Activated CD8-positive, alpha-beta memory T cell treated with anti-CD3 and anti-CD28 coated beads, Interleukin-2, amount 50 U/mL, for 24 hours (primary cell): Measurements from ENCODE around the gene GRIN3B.
"Not testable (repeated sequence)": the region's sequence is repeated elsewhere in the genome, so short reads cannot be mapped to it uniquely, and the experiment has no call there.

Experiments used
- DNase-seq: peaks from one replicate; pipeline ENCODE4 v3.0.0-alpha.2; 2020; ENCODE audit errors: extremely low read depth

The GRIN3B gene, protein sequence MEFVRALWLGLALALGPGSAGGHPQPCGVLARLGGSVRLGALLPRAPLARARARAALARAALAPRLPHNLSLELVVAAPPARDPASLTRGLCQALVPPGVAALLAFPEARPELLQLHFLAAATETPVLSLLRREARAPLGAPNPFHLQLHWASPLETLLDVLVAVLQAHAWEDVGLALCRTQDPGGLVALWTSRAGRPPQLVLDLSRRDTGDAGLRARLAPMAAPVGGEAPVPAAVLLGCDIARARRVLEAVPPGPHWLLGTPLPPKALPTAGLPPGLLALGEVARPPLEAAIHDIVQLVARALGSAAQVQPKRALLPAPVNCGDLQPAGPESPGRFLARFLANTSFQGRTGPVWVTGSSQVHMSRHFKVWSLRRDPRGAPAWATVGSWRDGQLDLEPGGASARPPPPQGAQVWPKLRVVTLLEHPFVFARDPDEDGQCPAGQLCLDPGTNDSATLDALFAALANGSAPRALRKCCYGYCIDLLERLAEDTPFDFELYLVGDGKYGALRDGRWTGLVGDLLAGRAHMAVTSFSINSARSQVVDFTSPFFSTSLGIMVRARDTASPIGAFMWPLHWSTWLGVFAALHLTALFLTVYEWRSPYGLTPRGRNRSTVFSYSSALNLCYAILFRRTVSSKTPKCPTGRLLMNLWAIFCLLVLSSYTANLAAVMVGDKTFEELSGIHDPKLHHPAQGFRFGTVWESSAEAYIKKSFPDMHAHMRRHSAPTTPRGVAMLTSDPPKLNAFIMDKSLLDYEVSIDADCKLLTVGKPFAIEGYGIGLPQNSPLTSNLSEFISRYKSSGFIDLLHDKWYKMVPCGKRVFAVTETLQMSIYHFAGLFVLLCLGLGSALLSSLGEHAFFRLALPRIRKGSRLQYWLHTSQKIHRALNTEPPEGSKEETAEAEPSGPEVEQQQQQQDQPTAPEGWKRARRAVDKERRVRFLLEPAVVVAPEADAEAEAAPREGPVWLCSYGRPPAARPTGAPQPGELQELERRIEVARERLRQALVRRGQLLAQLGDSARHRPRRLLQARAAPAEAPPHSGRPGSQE

DNA sequence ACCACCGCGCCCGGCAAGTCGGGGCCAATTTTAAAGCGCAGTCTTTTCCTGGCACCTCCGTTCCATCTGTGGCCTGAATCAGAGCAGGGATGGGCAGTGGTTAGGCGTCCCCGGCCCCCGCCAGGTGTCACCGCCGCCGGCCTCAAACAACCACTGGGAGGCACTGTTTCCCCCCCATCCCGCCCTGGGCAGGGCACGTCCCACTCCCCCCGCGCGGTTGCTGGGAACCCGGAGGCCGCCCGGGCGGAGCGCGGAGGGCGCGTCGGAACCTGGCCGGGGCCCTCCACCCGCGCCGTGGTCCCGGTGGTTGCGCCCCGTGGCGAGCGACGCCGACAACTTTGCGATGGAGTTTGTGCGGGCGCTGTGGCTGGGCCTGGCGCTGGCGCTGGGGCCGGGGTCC lies at the start of gene GRIN3B:
Gene GRIN3B (plus strand): TSS at position 325 of the 400 bp plus-strand sequence. CDS start 19 bp downstream, at position 344.
- DNase-seq: no peak

DNA sequence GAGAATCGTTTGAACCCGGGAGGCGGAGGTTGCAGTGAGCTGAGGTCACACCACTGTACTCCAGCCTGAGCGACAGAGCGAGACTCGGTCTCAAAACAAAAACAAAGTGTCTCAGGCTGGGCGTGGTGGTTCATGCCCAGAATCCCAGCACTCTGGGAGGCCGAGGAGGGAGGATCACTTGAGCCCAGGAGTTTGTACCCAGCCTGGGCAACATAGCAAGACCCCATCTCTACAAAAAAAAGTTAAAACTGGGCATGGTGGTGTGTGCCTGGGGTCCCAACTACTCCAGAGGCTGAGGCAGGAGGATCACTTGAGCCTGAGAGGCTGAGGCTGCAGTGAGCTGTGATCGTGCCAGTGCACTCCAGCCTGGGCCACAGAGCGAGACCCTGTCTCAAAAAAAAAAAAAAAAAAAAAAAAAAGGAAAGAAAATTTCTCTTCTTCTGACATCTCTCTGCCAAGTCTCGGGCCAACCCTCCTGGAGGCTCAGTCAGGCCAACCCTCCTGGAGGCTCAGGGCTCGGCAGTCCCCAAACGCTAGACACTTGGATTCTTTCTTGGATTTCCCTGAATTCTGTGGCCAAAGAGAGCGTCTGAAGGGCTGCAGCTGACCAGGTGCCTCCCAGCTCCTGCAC lies 48.1 kb upstream of the GRIN3B start:
- DNase-seq: no peak

DNA sequence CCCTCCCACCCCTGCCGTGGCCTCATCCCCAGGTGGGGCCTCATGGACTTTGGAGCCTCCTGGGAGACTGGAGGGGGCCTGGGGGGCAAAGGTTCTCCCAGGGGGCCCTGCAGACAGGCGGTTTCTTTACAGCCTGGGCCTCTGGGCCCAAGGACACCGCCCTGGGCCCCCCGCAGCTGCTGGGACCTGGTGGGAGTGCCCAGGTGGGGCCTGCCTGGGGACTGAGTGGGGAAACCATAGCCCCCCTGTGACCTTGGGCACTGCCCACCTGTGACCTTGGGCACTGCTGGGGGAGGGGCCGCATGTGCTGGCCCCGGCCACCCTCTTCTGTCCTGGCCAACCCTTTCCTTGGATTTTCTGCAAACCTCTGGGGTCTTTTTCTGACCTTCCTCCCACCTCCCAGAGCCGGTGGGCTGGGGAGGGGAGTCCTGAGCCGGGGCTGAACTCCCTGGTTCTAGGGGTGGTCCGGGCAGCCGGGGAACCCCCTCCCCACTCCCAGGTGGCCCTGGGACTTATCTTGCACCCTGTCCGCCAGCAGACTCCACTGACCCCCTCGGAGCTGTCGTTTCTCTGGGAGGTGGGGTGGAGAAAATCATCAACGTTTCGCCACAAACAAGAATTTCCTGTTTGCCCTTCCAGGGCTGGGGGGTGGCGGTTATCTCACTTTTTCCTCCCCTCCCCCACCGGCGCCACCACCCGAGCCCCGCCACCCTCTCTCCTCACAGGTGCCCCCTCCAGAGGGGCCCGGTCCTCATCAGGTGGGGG lies 47.4 kb upstream of the GRIN3B start:
- no peak for DNase-seq

DNA sequence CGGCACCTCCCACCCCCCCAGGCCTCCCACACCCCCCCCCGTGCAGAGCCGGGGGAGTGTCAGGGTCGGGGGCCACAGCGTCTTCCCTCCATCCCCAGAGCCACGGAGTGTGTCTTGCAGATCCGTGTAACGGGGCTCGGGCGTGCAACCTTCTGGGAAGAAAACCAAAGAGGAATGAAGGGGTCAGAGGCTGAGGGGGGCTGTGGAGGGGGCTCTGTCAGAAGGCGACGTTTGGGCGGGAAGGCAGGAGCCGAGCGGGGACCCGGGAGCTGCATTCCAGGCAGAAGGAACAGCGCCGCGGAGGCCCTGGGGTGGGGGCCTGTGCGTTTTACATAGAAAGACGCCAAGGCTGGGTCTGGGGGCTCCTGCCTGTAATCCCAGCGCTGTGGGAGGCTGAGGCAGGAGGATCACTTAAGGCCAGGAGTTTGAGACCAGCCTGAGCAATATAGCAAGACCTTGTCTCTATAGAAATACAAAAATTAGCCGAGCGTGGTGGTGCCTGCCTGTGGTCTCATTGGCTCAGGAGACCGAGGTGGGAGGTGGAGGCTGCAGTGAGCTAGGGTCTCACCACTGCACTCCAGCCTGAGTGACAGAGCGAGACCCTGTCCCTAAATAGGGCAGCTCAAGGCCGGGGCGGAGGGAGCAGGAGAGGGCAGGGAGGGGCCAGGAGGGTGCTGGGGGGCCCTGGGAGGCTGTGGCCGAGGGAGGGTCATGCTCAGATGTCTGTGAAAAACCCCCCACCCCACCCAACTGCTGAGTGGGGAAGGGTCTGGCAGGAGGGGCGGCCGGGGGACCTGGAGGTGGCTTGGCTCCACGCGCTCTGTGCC lies 46.6 kb upstream of the GRIN3B start:
- DNase-seq: no peak

DNA sequence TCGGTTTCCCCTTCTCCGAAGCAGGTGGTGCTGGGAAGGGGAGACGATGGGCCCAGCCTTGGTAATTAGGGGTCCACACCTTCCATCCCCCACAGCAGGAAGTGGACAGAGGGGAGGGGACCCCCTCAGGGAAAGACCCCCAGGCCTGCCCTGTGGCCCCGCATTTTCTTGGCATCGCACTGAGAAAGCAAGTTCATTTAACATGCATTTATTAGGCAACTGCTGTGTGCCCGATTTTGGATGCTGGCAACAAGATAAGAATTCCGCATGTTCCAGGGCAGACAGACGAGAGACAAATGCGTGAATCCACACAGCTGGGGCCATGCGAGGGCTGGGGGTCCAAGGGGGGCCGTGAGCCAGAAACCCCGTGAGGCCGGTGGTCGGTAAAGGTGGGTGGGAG lies 45.9 kb upstream of the GRIN3B start:
- no peak for DNase-seq

DNA sequence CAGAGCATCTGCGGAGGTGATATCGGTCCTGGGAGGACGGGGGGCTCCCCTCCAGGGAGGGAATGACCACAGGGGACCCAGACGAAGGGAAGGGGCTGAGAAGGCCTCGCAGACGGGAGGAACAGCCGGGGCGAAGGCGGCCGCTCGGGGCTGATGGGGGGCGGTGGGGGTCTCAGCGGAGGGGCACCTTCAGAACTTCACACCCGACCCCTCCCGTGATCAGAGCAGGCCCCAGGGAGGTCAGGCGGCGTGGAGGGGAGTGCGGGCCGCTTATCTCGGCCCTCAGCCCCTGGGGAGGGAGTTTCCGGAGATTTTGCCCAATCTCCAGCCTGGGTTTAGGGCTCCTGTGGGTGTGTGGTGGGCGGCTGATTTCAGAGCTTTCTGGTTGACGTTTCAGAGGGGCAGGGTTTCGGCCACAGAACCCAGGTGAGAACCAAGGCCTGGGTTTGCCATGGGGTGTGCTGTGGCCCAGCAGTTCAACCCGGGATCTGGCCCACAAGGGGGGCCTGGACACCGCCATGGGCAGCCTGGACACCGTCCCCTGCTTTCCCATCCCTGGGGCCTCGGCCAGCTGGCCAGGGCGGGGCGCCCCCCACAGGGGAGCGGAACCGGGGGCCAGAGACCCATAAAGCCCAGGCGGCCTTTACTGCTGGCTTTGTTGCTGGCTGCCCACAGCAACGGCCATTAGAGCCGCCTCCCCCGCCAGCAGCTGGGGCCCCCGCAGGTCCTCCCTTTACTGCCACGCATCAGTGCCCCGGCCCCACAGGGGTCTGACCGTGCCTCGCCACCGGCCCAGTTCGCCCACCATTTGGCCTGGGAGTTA lies 45.3 kb upstream of the GRIN3B start:
- no peak for DNase-seq

DNA sequence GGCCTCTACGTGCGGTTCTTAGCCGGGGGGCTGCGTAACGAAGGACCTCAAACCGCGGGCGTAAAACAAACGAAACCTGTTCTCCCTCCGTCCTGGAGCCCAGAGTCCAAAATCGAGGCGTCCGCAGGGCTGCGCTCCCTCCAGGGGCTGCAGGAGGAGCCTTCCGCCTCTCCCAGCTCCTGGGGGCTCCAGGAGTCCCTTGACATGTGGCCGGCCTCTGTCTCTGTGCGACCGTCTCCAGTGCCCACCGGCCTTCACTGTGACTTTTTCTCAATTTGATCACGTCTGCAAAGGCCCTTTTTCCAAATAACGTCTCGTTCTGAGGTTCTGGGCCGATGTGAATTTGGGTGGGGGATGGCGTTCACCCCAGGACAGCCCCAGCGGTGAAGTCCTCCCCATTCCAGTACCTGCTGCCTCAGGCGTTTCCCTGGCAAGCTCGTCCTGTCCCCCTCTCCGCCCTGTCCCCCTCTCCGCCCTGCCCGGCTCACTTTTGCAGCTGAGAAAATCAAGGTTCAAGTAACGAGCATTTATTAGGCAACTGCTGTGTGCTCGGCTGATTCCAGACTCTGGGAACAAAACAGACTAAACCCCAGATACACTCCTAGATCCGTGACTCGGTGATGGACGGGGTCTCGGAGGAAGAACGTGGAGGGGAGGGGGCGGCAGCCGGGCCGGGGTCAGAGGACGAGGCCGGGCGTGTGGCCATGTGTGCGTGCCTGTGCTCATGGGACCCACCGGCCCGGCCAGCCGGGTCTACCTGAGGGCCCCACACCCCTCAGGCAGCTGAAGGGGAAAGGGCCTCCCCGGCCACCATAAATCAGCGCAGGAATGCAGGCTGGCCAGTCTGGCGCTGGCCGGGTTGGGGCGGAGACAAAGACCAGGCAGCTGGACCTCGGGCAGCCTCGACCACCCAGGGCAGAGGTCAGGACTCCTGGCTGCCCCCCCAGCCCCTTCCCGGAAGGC lies 44.1 kb upstream of the GRIN3B start:
- no peak for DNase-seq

DNA sequence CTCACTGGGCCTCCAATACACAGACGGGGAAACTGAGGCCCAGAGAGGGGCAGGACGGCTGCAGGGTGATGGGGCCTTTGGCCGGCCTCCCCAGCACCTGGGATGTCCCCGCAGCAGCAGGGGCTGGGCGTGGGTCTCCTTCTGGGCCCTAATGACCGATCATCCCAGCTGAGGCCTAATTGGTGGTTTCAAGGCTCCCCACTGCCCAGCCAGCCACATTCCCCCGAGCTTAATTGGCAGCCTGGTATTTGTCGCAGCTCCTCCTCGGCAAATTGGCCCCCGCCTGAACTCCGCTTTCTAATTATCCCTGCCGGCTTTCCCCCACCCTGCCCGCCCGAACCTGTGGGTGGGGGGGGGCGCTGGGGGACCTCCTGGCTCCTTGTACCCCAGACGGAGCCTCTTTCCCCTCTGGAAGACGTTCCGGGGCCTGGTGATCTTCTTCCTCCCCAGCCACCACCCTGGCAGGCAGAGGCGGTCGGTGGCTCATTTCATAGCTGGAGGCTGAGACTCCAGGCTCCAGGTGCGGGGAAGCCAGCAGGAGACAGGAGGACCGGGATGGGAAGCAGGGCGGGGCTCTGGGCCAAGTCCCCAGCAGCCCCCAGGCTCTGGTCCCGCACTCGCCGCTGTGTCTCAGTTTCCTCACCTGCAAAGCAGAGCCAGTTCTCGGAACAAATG lies 43.3 kb upstream of the GRIN3B start:
- DNase-seq: no peak

DNA sequence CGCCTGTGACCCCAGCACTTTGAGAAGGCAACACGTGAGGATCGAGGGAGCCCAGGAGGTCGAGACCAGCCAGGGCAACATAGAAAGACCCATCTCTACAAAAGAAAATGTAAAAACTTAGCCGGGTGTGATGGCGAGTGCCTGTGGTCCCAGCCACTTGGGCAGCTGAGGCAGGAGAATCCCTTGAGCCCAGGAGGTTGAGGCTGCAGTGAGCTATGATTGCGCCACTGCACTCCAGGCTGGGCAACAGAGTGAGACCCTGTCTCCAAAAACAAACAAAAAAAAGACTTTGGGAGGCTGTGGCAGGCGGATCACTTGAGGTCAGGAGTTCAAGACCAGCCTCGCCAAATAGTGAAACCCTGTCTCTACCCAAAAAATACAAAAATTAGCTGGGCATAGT lies 42.6 kb upstream of the GRIN3B start:
- DNase-seq: not testable (repeated sequence)

DNA sequence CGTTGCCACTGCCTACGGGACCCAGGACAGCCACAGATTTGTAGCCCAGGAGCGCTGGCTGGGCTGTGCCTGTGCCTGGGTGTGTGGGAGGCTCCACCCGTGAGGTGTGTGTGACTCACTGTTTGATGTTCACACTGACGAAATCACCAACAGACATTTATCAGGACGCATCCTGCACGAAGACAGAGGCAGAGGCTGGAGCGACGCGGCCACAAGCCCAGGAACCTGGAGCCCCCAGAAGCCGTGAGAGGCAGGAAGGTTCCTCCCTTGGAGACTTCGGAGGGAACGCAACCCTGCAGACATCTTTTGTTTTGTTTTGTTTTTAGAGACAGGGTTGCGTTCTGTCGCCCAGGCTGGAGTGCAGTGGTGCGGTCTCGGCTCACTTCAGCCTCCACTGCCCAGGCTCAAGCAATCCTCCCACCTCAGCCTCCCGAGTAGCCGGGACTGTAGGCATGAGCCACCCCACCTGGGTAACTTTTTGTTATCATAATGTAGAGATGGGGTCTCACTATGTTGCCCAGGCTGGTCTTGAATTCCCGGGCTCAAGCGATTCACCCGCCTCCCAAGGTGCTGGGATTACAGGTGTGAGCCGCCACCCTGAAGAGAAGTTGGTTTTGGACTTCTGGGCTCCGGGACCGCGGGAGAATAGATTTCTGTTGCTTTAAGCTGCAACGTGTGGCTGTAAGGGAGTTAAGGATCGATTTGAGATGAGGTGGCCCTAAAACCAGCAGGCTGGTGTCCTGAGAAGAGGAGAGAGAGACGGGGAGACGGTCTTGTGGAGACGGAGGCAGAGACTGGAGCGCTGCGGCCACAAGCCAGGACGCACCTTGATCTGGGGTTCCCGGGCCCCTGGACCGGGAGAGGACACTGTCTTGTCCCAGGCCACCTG lies 41.0 kb upstream of the GRIN3B start:
- no peak for DNase-seq

DNA sequence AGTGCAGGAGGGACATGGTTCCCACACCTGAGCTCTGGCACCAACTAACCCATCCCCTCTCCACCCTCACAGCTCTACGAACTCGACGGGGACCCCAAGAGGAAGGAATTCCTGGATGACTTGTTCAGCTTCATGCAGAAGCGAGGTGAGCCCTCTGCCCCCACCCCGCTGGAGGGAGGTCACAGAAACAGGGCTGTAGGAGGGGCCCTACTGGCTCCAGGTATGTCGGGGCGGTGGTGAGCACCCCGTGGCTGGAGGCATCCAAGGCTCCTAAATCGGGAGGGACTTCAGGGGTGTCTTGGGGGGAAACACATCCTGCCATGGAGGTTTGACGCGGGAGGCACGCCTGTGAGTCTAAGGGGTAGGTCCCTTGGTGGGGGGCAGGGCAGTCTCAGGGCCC lies 40.2 kb upstream of the GRIN3B start:
- DNase-seq: no peak

DNA sequence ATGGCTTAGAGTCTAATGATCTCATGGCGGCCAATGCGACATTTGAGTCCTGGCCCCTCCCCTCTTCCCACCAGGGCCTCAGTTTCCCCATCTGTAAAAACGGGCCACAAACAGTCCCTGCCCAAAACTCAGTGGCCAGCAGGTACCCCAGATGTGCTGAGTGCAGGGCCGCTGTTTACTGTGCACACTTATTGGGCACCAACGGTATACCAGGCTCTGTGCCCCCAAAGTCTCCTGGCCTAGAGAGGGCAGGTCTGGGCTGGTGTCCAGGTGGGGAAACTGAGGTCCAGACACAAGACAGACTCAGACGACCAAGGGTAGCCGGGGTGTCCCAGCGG lies 39.6 kb upstream of the GRIN3B start:
- no peak for DNase-seq

DNA sequence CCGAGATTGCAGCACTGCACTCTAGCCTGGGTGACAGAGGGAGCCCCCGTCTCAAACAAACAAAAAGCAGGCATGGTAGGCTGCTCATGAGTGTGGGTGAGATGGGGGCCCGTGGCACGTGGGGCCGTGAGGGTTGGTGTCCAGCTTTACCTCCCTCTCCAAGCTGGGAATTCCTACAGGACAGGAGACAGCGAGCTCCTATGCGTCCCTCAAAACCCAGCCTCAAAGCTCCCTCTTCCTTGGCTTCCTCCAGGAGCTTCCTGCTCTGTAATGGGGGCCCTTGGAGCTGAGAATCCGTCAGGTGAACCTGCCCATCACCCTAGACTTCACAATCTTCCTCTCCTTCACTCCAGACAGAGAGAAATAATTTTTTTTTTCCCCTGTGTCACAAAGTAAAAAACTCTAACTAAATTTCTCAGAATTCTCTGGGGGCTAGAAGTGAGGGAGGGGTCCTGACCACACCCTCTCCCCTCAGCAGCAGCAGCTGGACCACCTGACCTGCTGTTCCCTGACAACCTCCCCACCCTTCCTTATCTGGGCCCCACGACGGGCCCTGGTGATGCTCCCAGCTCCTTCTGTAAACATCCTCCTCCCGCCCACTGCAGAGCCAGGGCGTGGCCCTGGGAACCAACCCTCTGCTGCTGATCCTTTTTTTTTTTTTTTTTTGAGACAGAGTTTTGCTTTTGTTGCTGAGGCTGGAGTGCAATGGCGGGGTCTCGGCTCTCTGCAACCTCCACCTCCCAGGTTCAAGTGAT lies 38.2 kb upstream of the GRIN3B start:
- DNase-seq: no peak

DNA sequence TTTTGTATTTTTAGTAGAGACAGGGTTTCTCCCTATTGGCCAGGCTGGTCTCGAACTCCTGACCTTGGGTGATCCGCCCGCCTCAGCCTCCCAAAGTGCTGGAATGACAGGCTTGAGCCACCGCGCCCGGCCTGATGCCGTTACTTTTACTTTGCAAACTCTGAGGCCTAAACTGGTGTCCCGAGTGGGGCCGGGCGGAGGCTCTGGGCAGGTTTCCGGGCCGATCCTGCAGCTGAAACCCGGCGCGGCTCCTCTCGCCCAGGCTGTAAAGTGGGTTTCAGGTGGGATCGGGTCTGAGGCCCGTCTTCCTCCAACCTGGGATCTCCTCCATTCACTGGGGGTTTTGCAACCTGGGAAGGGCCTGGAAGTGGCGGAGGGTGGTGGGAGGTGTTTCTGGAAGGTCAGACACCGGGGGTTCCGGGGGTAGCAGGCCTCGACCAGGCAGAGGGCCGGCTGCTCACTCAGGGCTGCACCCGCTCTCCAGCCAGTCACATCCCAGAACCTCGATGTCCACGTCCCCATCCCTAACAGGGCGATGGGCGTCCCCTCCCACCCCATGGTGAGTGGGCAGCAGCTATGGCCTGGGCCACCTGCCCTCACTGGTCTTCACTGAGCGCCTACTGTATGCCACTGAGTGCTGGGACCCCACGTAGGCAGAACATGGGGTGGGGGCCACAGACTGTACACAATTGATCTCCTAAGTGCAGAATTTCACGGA lies 37.4 kb upstream of the GRIN3B start:
- no peak for DNase-seq

DNA sequence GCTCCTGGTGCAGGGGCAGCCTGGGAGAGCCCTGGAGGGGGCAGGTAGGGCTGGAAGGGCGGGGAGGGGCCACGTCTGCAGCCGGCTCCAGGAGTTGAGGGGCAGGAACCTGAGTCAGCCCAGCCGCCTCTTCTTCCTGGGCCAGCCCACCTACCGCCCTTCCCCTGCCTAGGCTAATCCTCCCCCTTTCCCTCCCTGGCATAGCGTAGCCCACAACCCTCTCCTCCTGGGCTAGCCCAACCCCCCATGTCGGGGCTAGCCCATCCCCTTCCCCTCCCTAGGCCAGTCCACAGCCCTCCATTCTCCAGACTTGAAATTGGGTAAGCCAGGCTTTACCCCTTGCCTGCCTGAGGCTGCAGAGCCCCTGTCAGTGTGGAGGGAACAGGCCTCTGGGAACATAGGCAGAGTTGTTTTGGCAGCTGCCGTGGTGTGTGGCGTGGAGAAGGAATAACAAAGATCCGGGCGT lies 36.7 kb upstream of the GRIN3B start:
- no peak for DNase-seq
